HepG2 (cell line): ENCODE measurements around the gene AP4S1. TPM values are rescaled to one million over a fixed set of nuclear protein-coding genes. Genes with fewer than 3 reads are reported as not detected.

Experiments
- CBX1 ChIP-seq: IDR thresholded peaks from one replicate; pipeline ENCODE4 v1.6.1; 2016; ENCODE audit warnings: antibody characterized with exemption, low read depth
- FIP1L1 ChIP-seq: fragments of 200-400 bp; formaldehyde crosslinking; IDR thresholded peaks from 2 replicates; pipeline ENCODE4 v1.6.1; 2018; ENCODE audit warnings: low read depth, mild to moderate bottlenecking, low read length, moderate library complexity, borderline replicate concordance; ENCODE audit not compliant: insufficient read depth
- FOSL2 ChIP-seq: sonication (generic); formaldehyde crosslinking; IDR thresholded peaks from 2 replicates; pipeline ENCODE4 v1.4.0; 2020; ENCODE audit warnings: missing genetic modification reagents
- PBX3 ChIP-seq: sonication (generic); formaldehyde crosslinking; IDR thresholded peaks from 2 replicates; pipeline ENCODE4 v1.8.1; 2023; ENCODE audit warnings: missing genetic modification reagents, inconsistent platforms, borderline replicate concordance
- RNF219 ChIP-seq: sonication (generic); formaldehyde crosslinking; IDR thresholded peaks from 2 replicates; pipeline ENCODE4 v1.5.0; 2020; ENCODE audit warnings: mild to moderate bottlenecking, missing genetic modification reagents
- SKIL ChIP-seq: sonication (generic); formaldehyde crosslinking; IDR thresholded peaks from 2 replicates; pipeline ENCODE4 v1.8.0; 2022; ENCODE audit warnings: missing genetic modification reagents, mild to moderate bottlenecking, moderate library complexity, borderline replicate concordance
- ZBTB49 ChIP-seq: sonication (generic); formaldehyde crosslinking; IDR thresholded peaks from 2 replicates; pipeline ENCODE4 v1.4.0; 2020; ENCODE audit warnings: missing genetic modification reagents, borderline replicate concordance
- ZHX2 ChIP-seq, 2 experiments: sonication (generic) in 1 of 2; formaldehyde crosslinking in 1 of 2; IDR thresholded peaks; 2 replicates each; pipeline versions ENCODE4 v1.6.1 to v1.9.0; 2014 to 2022; ENCODE audit warnings: antibody characterized with exemption in 1 of 2, borderline replicate concordance in 1 of 2, inconsistent platforms in 1 of 2, low read depth in 1 of 2, missing genetic modification reagents in 1 of 2
- ZNF160 ChIP-seq: sonication (generic); formaldehyde crosslinking; IDR thresholded peaks from 2 replicates; pipeline ENCODE4 v1.8.0; 2022; ENCODE audit warnings: mild to moderate bottlenecking, inconsistent platforms, missing genetic modification reagents
- ZNF205 ChIP-seq: IDR thresholded peaks from 2 replicates; pipeline ENCODE4 v1.6.1; 2018; ENCODE audit warnings: missing biosample characterization, missing genetic modification reagents
- ZNF772 ChIP-seq: sonication (generic); formaldehyde crosslinking; IDR thresholded peaks from 2 replicates; pipeline ENCODE4 v1.5.0; 2020; ENCODE audit warnings: mild to moderate bottlenecking, missing genetic modification reagents
- ZNF891 ChIP-seq: sonication (generic); formaldehyde crosslinking; IDR thresholded peaks from 2 replicates; pipeline ENCODE4 v1.5.0; 2020; ENCODE audit warnings: mild to moderate bottlenecking, missing genetic modification reagents
- ZZZ3 ChIP-seq: sonication (generic); formaldehyde crosslinking; IDR thresholded peaks from 2 replicates; pipeline ENCODE4 v1.4.0; 2020; ENCODE audit warnings: missing genetic modification reagents, mild to moderate bottlenecking, borderline replicate concordance
- polyA plus RNA-seq, 8 experiments: library from polyadenylated mRNA; depleted of rRNA in 3 of 8; stranded (reverse) in 7 of 8; unstranded in 1 of 8; fragments of >200 nt; fragmentation: Illumina TruSeq in 4 of 8; extraction: Trizol in 4 of 8; gene quantifications; 2 replicates each; pipeline versions ENCODE4 v1.2.1 to v1.2.3, GENCODE V29; 2011 to 2016; ENCODE audit warnings: low read depth in 4 of 8, missing spikeins in 1 of 8, mixed read lengths in 1 of 8; ENCODE audit not compliant: insufficient read depth in 1 of 8
- total RNA-seq, 5 experiments: library from RNA; depleted of rRNA; stranded (reverse); fragments of >200 nt; fragmentation: Illumina TruSeq; extraction: Trizol; gene quantifications; 2 replicates each; pipeline ENCODE4 v1.2.3, GENCODE V29; 2016; ENCODE audit warnings: low read depth in 1 of 5

Gene AP4S1
- total and polyA plus RNA-seq, 2 of the 13 experiments (the other 11 are each of a cell fraction or from before 2014, with no cell fraction given) = 3.9 to 21.1 TPM

- no peak for TF ChIP-seq ZBTB49 (CRISPR knock-in tag)
- no peak for TF ChIP-seq CBX1
- TF ChIP-seq FOSL2 = no peak
- TF ChIP-seq ZNF160 (CRISPR knock-in tag) = peak; percentile 99
- TF ChIP-seq RNF219 (CRISPR knock-in tag) = no peak
- TF ChIP-seq PBX3 (CRISPR knock-in tag) = 0 out of 2 replicates have a peak, but pooled peaks have one; percentile 30
- TF ChIP-seq ZNF772 (CRISPR knock-in tag) = no peak
- no peak for TF ChIP-seq ZNF891 (CRISPR knock-in tag)
- TF ChIP-seq SKIL (CRISPR knock-in tag) = no peak
- TF ChIP-seq ZZZ3 = no peak
- no peak for TF ChIP-seq FIP1L1
- TF ChIP-seq ZNF205 (CRISPR knock-in tag) = no peak
- TF ChIP-seq ZHX2 (IDR thresholded peaks at IDR 0.05; ENCODE audit: low read depth) = no peak
- TF ChIP-seq ZHX2 (CRISPR knock-in tag; IDR thresholded peaks at IDR 0.05; ENCODE audit: borderline replicate concordance) = peak; percentile 37; the same call in 1 of the 2 replicates
These were observed 26.2 kb upstream of the AP4S1 start (continued) for GRCh38 chr14:30999038-30999773.
